SK-N-SH treated with all-trans-retinoic acid at 6 μM for 48 hours (cell line): ENCODE data around the gene IFNK.

Experiments
- ATAC-seq: fragments of 200-7000 bp; cut with Tn5 transposase; 3 replicates; pipeline ENCODE4 v1.9.1; 2020; ENCODE audit warnings: mild to moderate bottlenecking, moderate library complexity
- ARNTL ChIP-seq: fragments of 450-650 bp; formaldehyde crosslinking; IDR thresholded peaks from 2 replicates; pipeline ENCODE4 v1.5.0; 2020; ENCODE audit warnings: low read depth, mild to moderate bottlenecking, moderate library complexity, borderline replicate concordance
- BACH2 ChIP-seq: fragments of 250-450 bp; sonication (Bioruptor Pico); IDR thresholded peaks from 2 replicates; pipeline ENCODE4 v1.9.0; 2021; ENCODE audit warnings: mild to moderate bottlenecking, borderline replicate concordance
- CSDC2 ChIP-seq: fragments of 250-450 bp; sonication (Bioruptor Pico); IDR thresholded peaks from 2 replicates; pipeline ENCODE4 v1.5.0; 2020; ENCODE audit warnings: mild to moderate bottlenecking, moderate library complexity
- CSRNP3 ChIP-seq: fragments of 250-450 bp; sonication (Bioruptor Pico); IDR thresholded peaks from 2 replicates; pipeline ENCODE4 v1.5.1; 2021; ENCODE audit warnings: mild to moderate bottlenecking, moderate library complexity
- ESRRG ChIP-seq: fragments of 250-450 bp; sonication (Bioruptor Pico); IDR thresholded peaks from 2 replicates; pipeline ENCODE4 v1.6.1; 2021; ENCODE audit warnings: mild to moderate bottlenecking
- GLIS3 ChIP-seq: fragments of 250-450 bp; sonication (Bioruptor Pico); IDR thresholded peaks from 2 replicates; pipeline ENCODE4 v1.5.0; 2020; ENCODE audit warnings: mild to moderate bottlenecking, moderate library complexity
- ISL1 ChIP-seq: fragments of 250-450 bp; sonication (Bioruptor Pico); IDR thresholded peaks from 2 replicates; pipeline ENCODE4 v2.1.2; 2022; ENCODE audit warnings: mild to moderate bottlenecking, moderate library complexity
- OSR1 ChIP-seq: fragments of 250-450 bp; sonication (Bioruptor Pico); IDR thresholded peaks from 2 replicates; pipeline ENCODE4 v1.8.0; 2022; ENCODE audit warnings: moderate library complexity, mild to moderate bottlenecking, inconsistent platforms
- PATZ1 ChIP-seq: fragments of 250-450 bp; sonication (Bioruptor Pico); IDR thresholded peaks from 2 replicates; pipeline ENCODE4 v1.8.0; 2020; ENCODE audit warnings: mild to moderate bottlenecking, moderate library complexity, borderline replicate concordance
- POU6F1 ChIP-seq: fragments of 250-450 bp; sonication (Bioruptor Pico); IDR thresholded peaks from 2 replicates; pipeline ENCODE4 v1.8.0; 2021; ENCODE audit warnings: low read depth, mild to moderate bottlenecking, moderate library complexity, borderline replicate concordance
- PPARA ChIP-seq: fragments of 250-450 bp; sonication (Bioruptor Pico); IDR thresholded peaks from 2 replicates; pipeline ENCODE4 v1.5.0; 2020; ENCODE audit warnings: mild to moderate bottlenecking, borderline replicate concordance
- RARB ChIP-seq: fragments of 250-450 bp; sonication (Bioruptor Pico); IDR thresholded peaks from 2 replicates; pipeline ENCODE4 v1.8.0; 2021; ENCODE audit warnings: mild to moderate bottlenecking, moderate library complexity
- SNAI2 ChIP-seq: fragments of 250-450 bp; sonication (Bioruptor Pico); IDR thresholded peaks from 2 replicates; pipeline ENCODE4 v1.5.0; 2020; ENCODE audit warnings: mild to moderate bottlenecking, moderate library complexity
- TCF4 ChIP-seq: fragments of 250-450 bp; sonication (Bioruptor Pico); IDR thresholded peaks from 2 replicates; pipeline ENCODE4 v1.8.0; 2021; ENCODE audit warnings: mild to moderate bottlenecking, moderate library complexity, borderline replicate concordance
- TOX ChIP-seq: fragments of 250-450 bp; sonication (Bioruptor Pico); IDR thresholded peaks from 2 replicates; pipeline ENCODE4 v1.8.0; 2021; ENCODE audit warnings: mild to moderate bottlenecking, moderate library complexity, borderline replicate concordance
- ZC3H10 ChIP-seq: fragments of 250-450 bp; sonication (Bioruptor Pico); IDR thresholded peaks from 2 replicates; pipeline ENCODE4 v1.5.1; 2021; ENCODE audit warnings: mild to moderate bottlenecking, moderate library complexity
- ZFP3 ChIP-seq: fragments of 250-450 bp; sonication (Bioruptor Pico); IDR thresholded peaks from 2 replicates; pipeline ENCODE4 v1.5.0; 2020; ENCODE audit warnings: mild to moderate bottlenecking, moderate library complexity
- ZFP30 ChIP-seq: fragments of 450-650 bp; formaldehyde crosslinking; IDR thresholded peaks from 2 replicates; pipeline ENCODE4 v1.5.0; 2022; ENCODE audit warnings: mild to moderate bottlenecking, moderate library complexity
- ZNF565 ChIP-seq: fragments of 450-650 bp; formaldehyde crosslinking; conservative IDR thresholded peaks from 2 replicates; pipeline ENCODE4 v1.5.0; 2020; ENCODE audit warnings: low read depth, mild to moderate bottlenecking, moderate library complexity
- ZNF70 ChIP-seq: fragments of 450-650 bp; formaldehyde crosslinking; IDR thresholded peaks from 2 replicates; pipeline ENCODE4 v1.5.0; 2020; ENCODE audit warnings: mild to moderate bottlenecking, moderate library complexity
- ZNF8 ChIP-seq: fragments of 450-650 bp; formaldehyde crosslinking; IDR thresholded peaks from 2 replicates; pipeline ENCODE4 v1.5.0; 2020; ENCODE audit warnings: mild to moderate bottlenecking, moderate library complexity
- TF ChIP-seq, protein P1 (sequence below): fragments of 250-450 bp; sonication (Bioruptor Pico); IDR thresholded peaks from 2 replicates; pipeline ENCODE4 v1.5.0; 2020; ENCODE audit warnings: mild to moderate bottlenecking, moderate library complexity

The IFNK gene

GRCh38 chr9:27520986-27521385, 3.1 kb upstream of the IFNK start:
- ATAC-seq, result no peak
- TF ChIP-seq, protein P1, sequence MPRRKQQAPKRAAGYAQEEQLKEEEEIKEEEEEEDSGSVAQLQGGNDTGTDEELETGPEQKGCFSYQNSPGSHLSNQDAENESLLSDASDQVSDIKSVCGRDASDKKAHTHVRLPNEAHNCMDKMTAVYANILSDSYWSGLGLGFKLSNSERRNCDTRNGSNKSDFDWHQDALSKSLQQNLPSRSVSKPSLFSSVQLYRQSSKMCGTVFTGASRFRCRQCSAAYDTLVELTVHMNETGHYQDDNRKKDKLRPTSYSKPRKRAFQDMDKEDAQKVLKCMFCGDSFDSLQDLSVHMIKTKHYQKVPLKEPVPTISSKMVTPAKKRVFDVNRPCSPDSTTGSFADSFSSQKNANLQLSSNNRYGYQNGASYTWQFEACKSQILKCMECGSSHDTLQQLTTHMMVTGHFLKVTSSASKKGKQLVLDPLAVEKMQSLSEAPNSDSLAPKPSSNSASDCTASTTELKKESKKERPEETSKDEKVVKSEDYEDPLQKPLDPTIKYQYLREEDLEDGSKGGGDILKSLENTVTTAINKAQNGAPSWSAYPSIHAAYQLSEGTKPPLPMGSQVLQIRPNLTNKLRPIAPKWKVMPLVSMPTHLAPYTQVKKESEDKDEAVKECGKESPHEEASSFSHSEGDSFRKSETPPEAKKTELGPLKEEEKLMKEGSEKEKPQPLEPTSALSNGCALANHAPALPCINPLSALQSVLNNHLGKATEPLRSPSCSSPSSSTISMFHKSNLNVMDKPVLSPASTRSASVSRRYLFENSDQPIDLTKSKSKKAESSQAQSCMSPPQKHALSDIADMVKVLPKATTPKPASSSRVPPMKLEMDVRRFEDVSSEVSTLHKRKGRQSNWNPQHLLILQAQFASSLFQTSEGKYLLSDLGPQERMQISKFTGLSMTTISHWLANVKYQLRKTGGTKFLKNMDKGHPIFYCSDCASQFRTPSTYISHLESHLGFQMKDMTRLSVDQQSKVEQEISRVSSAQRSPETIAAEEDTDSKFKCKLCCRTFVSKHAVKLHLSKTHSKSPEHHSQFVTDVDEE (CRISPR knock-in tag), result no peak
- TF ChIP-seq ISL1 (CRISPR knock-in tag), result no peak
- TF ChIP-seq ZNF70, result no peak
- TF ChIP-seq ZC3H10 (CRISPR knock-in tag), result no peak
- TF ChIP-seq BACH2 (CRISPR knock-in tag), result no peak
- TF ChIP-seq ARNTL, result no peak
- no peak for TF ChIP-seq ESRRG (CRISPR knock-in tag)
- TF ChIP-seq ZNF565 (CRISPR knock-in tag), result no peak
- no peak for TF ChIP-seq RARB
- TF ChIP-seq PATZ1 (CRISPR knock-in tag), result no peak
- no peak for TF ChIP-seq CSDC2

DNA sequence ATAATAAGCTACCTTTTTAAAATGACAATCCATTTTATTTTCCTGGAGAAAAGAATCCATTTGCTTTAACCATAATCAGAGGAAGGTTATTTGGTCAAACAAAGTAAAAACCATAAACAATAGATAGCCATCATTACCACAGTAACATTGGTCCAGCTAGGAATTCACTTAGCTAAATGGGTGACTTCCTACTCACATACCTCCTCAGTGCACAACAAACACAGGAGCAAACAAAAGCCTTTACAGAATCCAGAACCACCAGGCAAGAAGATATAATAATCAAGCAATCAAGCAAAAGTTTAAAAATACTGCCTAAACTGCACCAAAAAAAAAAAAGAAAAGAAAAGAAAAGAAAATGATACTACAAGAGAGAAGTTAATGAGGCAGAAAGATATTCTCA, 949 bp upstream of the IFNK start:
- no peak for ATAC-seq

GRCh38 chr9:27527702-27528075, 3.6 kb downstream of the IFNK start:
- TF ChIP-seq ZFP3 (CRISPR knock-in tag), result no peak
- TF ChIP-seq TOX, result no peak
- no peak for TF ChIP-seq RARB
- TF ChIP-seq PATZ1 (CRISPR knock-in tag), result no peak
- no peak for TF ChIP-seq ZNF70
- no peak for TF ChIP-seq ZNF565 (CRISPR knock-in tag)
- TF ChIP-seq TCF4, result no peak
- no peak for TF ChIP-seq ZNF8 (CRISPR knock-in tag)
- TF ChIP-seq GLIS3 (CRISPR knock-in tag), result no peak
- TF ChIP-seq BACH2 (CRISPR knock-in tag), result no peak
- no peak for TF ChIP-seq ZFP30 (CRISPR knock-in tag)

More for the DNA sequence above, 949 bp upstream of the IFNK start:
- TF ChIP-seq SNAI2 (CRISPR knock-in tag), result no peak
- TF ChIP-seq POU6F1, result no peak
- no peak for TF ChIP-seq RARB
- no peak for TF ChIP-seq ARNTL
- no peak for TF ChIP-seq ZFP30 (CRISPR knock-in tag)

GRCh38 chr9:27528076-27528885, 4.2 kb downstream of the IFNK start:
- TF ChIP-seq ZNF70 (no peak), ARNTL (no peak), PPARA (CRISPR knock-in tag) (no peak), PATZ1 (CRISPR knock-in tag) (no peak), RARB (no peak), ZNF8 (CRISPR knock-in tag) (no peak), GLIS3 (CRISPR knock-in tag) (no peak), SNAI2 (CRISPR knock-in tag) (no peak), OSR1 (CRISPR knock-in tag) (no peak), CSRNP3 (no peak), TOX (no peak), ZFP3 (CRISPR knock-in tag) (no peak), ZC3H10 (CRISPR knock-in tag) (no peak), CSDC2 (no peak)
- TF ChIP-seq, all 23 proteins: peak for 0
- no peak for ATAC-seq

More at GRCh38 chr9:27527702-27528075, 3.6 kb downstream of the IFNK start:
- ATAC-seq, result no peak
